ENCODE results near the gene RAD51B. TPM values are rescaled to one million over a fixed set of nuclear protein-coding genes. Genes with fewer than 3 reads are reported as not detected.

The RAD51B gene
- total RNA-seq, 4 donors from 2014 or later = 5.0 to 31.8 (median 20.6) TPM

DNA sequence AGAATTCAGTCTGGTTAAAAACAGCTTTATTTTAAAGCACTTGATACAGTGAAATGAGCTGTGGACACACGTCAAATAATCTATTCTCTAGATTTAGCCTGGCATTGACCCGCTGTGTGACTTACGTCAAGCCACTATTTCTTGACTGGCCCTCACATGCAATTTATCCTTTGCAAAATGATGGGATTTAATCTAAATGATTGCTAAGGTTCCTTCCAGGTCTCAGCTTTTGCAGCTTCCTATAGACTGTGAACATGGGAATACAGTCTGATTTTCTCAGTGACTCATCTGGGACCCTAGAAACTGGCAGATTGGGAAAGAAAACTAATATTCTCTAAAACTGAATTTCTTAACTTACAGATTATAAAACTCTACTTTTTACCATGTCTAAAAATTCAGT lies 409.1 kb downstream of the RAD51B start:
- Histone ChIP-seq H3K27ac (no peak overlapping the region), H3K4me1 (peaks cover 19 to 30% (median 25%) of the 10 kb centered on the region in 4 donors), H3K36me3 (no peaks in the 10 kb centered on the region), H3K9me3 (no peaks in the 10 kb centered on the region), H3K4me3 (no peak overlapping the region), H3K27me3 (no peaks in the 10 kb centered on the region)
- WGBS, 2 donors (ENCODE audit: low coverage in 1 of 2) = 94 to 100% methylated on average over 1 to 3 of the region's 3 CpGs
- in situ Hi-C loops (cut with MboI; ENCODE audit: low pct_ligation_motif_present in 1 of 4, low pct_unique_long_range_greater_than_20kb in 1 of 4, low sequenced_read_pairs in 3 of 4) = loop anchor here in 1 of 4 donors (25.0 kb wide), 2 partner anchors 291 to 584 kb away; no protein-coding TSS in a partner anchor
- DNase-seq = no peak
- TF ChIP-seq, protein P1, sequence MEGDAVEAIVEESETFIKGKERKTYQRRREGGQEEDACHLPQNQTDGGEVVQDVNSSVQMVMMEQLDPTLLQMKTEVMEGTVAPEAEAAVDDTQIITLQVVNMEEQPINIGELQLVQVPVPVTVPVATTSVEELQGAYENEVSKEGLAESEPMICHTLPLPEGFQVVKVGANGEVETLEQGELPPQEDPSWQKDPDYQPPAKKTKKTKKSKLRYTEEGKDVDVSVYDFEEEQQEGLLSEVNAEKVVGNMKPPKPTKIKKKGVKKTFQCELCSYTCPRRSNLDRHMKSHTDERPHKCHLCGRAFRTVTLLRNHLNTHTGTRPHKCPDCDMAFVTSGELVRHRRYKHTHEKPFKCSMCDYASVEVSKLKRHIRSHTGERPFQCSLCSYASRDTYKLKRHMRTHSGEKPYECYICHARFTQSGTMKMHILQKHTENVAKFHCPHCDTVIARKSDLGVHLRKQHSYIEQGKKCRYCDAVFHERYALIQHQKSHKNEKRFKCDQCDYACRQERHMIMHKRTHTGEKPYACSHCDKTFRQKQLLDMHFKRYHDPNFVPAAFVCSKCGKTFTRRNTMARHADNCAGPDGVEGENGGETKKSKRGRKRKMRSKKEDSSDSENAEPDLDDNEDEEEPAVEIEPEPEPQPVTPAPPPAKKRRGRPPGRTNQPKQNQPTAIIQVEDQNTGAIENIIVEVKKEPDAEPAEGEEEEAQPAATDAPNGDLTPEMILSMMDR (IDR thresholded peaks at IDR 0.05) = no peak
- no peak for TF ChIP-seq POLR2A (IDR thresholded peaks at IDR 0.05)
- intact Hi-C loops (cut with DNase I; ENCODE audit: low total_unique reads) = no loop called here

DNA sequence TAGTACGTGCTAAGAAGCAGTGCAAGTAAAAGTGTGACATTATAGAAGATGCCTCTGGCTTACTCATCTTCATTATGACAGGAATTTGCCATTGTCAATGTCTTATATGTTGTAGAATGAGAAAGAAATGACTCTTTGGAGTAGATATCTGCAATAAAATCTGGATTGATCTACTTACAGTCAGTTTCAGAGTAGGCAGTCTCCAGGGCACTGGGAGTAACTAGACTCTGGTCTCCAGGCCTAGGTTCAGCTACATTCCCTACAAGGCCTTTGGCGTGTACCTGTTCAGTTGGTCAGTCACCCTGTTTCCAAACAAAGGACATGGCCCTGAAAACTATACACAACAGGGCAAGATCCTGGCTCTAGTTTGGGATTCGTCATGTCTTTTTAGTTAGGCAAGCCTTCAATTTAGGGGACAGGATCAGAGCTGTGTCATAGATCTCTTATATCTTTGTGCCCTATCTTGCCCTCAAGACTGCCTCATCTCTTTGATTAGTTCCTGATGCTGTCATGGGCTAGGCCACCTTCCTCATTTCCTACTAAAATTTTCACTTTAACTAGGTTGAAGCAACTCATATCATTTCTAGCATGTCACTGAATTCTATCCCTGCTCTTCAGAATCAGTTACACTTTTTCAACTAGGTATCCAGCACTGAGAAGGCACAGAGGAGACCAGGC lies 410.0 kb downstream of the RAD51B start:
- 85 to 96% methylated on average over 2 to 3 of the region's 3 CpGs for WGBS, 2 donors (ENCODE audit: low coverage in 1 of 2)
- Histone ChIP-seq H3K9me3 (no peaks in the 10 kb centered on the region), H3K4me1 (peaks cover 19 to 30% (median 25%) of the 10 kb centered on the region in 4 donors), H3K4me3 (no peak overlapping the region), H3K27me3 (no peaks in the 10 kb centered on the region), H3K27ac (peak overlapping the region in 1 of 4 donors; percentile 14), H3K36me3 (no peaks in the 10 kb centered on the region)
- DNase-seq = no peak
- TF ChIP-seq POLR2A (IDR thresholded peaks at IDR 0.05) (no peak), EP300 (IDR thresholded peaks at IDR 0.05; ENCODE audit: low read depth) (no peak)
- TF ChIP-seq, protein P1 (IDR thresholded peaks at IDR 0.05) = no peak
- intact Hi-C loops (cut with DNase I; ENCODE audit: low total_unique reads) (no loop called here), in situ Hi-C loops (cut with MboI; ENCODE audit: low pct_ligation_motif_present in 1 of 4, low pct_unique_long_range_greater_than_20kb in 1 of 4, low sequenced_read_pairs in 3 of 4) (loop anchor here in 1 of 4 donors (25.0 kb wide), 2 partner anchors 292 to 583 kb away; no protein-coding TSS in a partner anchor)

DNA sequence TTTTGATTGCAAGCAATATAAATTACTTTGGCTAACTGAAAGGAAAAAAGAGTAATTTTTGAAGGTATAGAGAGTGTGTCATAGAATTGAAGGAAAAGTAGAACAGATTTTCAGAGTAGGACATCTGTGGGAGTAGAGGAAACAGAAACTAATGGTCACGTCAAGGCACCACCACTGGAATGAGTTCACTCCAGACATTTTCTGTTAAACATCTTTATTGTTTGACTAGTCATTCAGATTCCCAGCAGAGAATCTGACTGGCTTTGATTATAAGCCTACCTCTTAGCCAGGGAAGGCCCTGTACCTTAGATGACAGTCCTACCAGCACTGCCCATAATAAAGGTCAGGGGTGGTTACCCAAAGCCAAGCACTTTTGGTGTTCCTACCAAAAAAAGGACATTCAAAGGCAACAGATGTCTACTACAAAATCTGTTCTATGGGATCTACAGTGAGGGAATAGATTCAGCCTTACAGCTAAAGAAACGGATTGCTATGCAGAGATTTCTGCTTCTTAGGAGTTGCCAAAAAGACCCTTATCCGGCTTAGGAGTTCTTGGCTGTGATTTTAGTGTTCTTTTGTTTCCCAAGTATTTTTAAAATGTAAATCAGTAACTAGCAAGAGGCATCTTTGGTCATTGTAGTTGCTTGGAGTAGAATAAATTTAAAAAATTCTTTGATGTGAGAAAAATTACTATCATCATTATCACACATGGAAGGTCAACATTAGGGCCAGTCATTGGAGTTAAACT lies 410.8 kb downstream of the RAD51B start:
- Histone ChIP-seq H3K27me3 (no peaks in the 10 kb centered on the region), H3K36me3 (no peaks in the 10 kb centered on the region), H3K27ac (peak overlapping the region; percentile 64 to 84 (median 83)), H3K4me3 (no peak overlapping the region), H3K4me1 (peaks cover 19 to 30% (median 25%) of the 10 kb centered on the region in 4 donors), H3K9me3 (no peaks in the 10 kb centered on the region)
- TF ChIP-seq, protein P1 (IDR thresholded peaks at IDR 0.05) = no peak
- TF ChIP-seq POLR2AphosphoS5 (IDR thresholded peaks at IDR 0.05) (no peak), POLR2A (IDR thresholded peaks at IDR 0.05) (no peak), EP300 (IDR thresholded peaks at IDR 0.05; ENCODE audit: low read depth) (no peak)
- no peak for DNase-seq
- intact Hi-C loops (cut with DNase I; ENCODE audit: low total_unique reads) (no loop called here), in situ Hi-C loops (cut with MboI; ENCODE audit: low pct_ligation_motif_present in 1 of 4, low pct_unique_long_range_greater_than_20kb in 1 of 4, low sequenced_read_pairs in 3 of 4) (loop anchor here in 1 of 4 donors (25.0 kb wide), 2 partner anchors 293 to 582 kb away; no protein-coding TSS in a partner anchor)
- WGBS, 2 donors (ENCODE audit: low coverage in 1 of 2) = 74 to 86% methylated on average over 2 to 3 of the region's 3 CpGs

DNA sequence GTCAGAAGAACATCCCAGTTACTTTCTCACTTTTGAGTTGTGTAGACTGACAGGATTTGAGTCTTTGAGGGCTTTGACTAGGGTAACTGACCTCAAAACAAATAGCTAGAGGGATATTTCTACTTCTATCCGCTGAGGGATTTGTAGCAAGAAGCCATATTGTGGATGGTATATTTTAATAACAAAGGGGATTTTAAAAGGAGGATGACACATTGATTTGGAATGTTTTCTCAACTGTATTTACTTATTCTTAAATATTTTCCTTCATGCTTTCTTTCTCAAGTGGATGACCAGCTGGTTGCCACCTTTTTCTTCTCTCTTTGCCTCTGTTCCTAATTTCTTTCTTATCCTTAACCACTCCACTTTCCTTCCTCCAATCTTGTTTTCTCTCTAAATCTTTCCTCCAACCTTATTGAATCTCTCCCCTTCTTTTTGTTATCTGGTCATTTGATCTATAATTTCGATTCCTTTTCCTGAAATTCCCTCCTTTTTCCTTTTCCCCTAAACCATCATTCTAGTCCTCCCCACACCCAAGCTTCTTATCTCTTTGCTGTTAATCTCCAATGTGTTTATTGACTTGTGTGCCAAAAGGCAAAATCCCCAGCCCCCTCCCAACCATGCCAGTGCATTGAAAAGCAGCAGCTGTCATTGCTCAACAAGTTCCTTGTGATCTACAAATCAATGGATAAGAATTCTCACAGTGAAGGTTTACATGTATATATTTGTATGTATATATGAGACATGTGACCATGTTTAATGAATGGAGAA lies 411.6 kb downstream of the RAD51B start:
- intact Hi-C loops (cut with DNase I; ENCODE audit: low total_unique reads) = no loop called here
- in situ Hi-C loops (cut with MboI; ENCODE audit: low pct_ligation_motif_present in 1 of 4, low pct_unique_long_range_greater_than_20kb in 1 of 4, low sequenced_read_pairs in 3 of 4) = loop anchor here in 1 of 4 donors (25.0 kb wide), 2 partner anchors 294 to 581 kb away; no protein-coding TSS in a partner anchor
- WGBS, 2 donors (ENCODE audit: low coverage in 1 of 2) = 66 to 72% methylated on average over 2 of the region's 2 CpGs
- H3K36me3 ChIP-seq = no peaks in the 10 kb centered on the region
- TF ChIP-seq POLR2A (IDR thresholded peaks at IDR 0.05) (no peak), POLR2AphosphoS5 (IDR thresholded peaks at IDR 0.05) (no peak), EP300 (IDR thresholded peaks at IDR 0.05; ENCODE audit: low read depth) (no peak)
- TF ChIP-seq, protein P1 (IDR thresholded peaks at IDR 0.05) = no peak
- H3K4me1 ChIP-seq = peaks cover 22 to 34% (median 29%) of the 10 kb centered on the region in 4 donors
- DNase-seq = no peak
- H3K27me3 ChIP-seq = no peaks in the 10 kb centered on the region
- H3K27ac ChIP-seq = peak overlapping the region; percentile 64 to 84 (median 83)
- H3K4me3 ChIP-seq = no peak overlapping the region
- H3K9me3 ChIP-seq = no peaks in the 10 kb centered on the region
